Mucosa of stomach (tissue), 1 donor: ENCODE results near the gene TBX4.

Experiments used
- H3K27me3 ChIP-seq: one replicate; pipeline ENCODE4 v1.7.0; 2013; ENCODE audit warnings: mild to moderate bottlenecking, low read length; ENCODE audit not compliant: control insufficient read depth, insufficient read depth
- H3K36me3 ChIP-seq: one replicate; pipeline ENCODE4 v1.7.0; 2013; ENCODE audit warnings: low read length; ENCODE audit not compliant: control insufficient read depth, insufficient read depth
- H3K4me1 ChIP-seq: one replicate; pipeline ENCODE4 v1.7.0; 2013; ENCODE audit warnings: mild to moderate bottlenecking, low read length; ENCODE audit not compliant: control insufficient read depth, insufficient read depth
- H3K4me3 ChIP-seq: one replicate; pipeline ENCODE4 v1.7.0; 2013; ENCODE audit warnings: low read length
- H3K9ac ChIP-seq: one replicate; pipeline ENCODE4 v1.7.0; 2013; ENCODE audit warnings: mild to moderate bottlenecking, low read length, moderate library complexity
- H3K9me3 ChIP-seq: one replicate; pipeline ENCODE4 v1.7.0; 2013; ENCODE audit warnings: mild to moderate bottlenecking, low read length, moderate library complexity; ENCODE audit not compliant: control insufficient read depth
- donor health status: Pancreatic carcinoma.

TBX4 gene

GRCh38 chr17:61416211-61416539, 36.0 kb upstream of the TBX4 start:
- Histone ChIP-seq H3K4me3 (no peak overlapping the region), H3K9me3 (no peaks in the 10 kb centered on the region), H3K9ac (no peak overlapping the region), H3K27me3 (peaks cover 31% of the 10 kb centered on the region), H3K36me3 (no peaks in the 10 kb centered on the region), H3K4me1 (peaks cover 29% of the 10 kb centered on the region)

- Histone ChIP-seq H3K4me3 (no peak overlapping the region), H3K9me3 (no peaks in the 10 kb centered on the region), H3K9ac (peak overlapping the region; percentile 35), H3K4me1 (peaks cover 24% of the 10 kb centered on the region), H3K27me3 (peaks cover 30% of the 10 kb centered on the region), H3K36me3 (no peaks in the 10 kb centered on the region)
These were observed 35.5 kb upstream of the TBX4 start for GRCh38 chr17:61416540-61417363.

GRCh38 chr17:61418449-61418848, 33.8 kb upstream of the TBX4 start:
- H3K36me3 ChIP-seq: no peaks in the 10 kb centered on the region
- peaks cover 30% of the 10 kb centered on the region for H3K27me3 ChIP-seq
- no peak overlapping the region for H3K9ac ChIP-seq
- H3K9me3 ChIP-seq: no peaks in the 10 kb centered on the region
- H3K4me3 ChIP-seq: no peak overlapping the region
- H3K4me1 ChIP-seq: peaks cover 13% of the 10 kb centered on the region

- no peaks in the 10 kb centered on the region for H3K36me3 ChIP-seq
- H3K4me3 ChIP-seq: no peak overlapping the region
- H3K9ac ChIP-seq: no peak overlapping the region
- H3K27me3 ChIP-seq: peaks cover 36% of the 10 kb centered on the region
- no peaks in the 10 kb centered on the region for H3K9me3 ChIP-seq
- peaks cover 9% of the 10 kb centered on the region for H3K4me1 ChIP-seq
These were observed 32.7 kb upstream of the TBX4 start for GRCh38 chr17:61419496-61420046.

- Histone ChIP-seq H3K9me3 (no peaks in the 10 kb centered on the region), H3K27me3 (peaks cover 38% of the 10 kb centered on the region), H3K4me1 (peaks cover 9% of the 10 kb centered on the region), H3K36me3 (no peaks in the 10 kb centered on the region), H3K4me3 (no peak overlapping the region), H3K9ac (no peak overlapping the region)
These were observed 32.2 kb upstream of the TBX4 start for GRCh38 chr17:61420052-61420451.

- no peaks in the 10 kb centered on the region for H3K9me3 ChIP-seq
- no peaks in the 10 kb centered on the region for H3K36me3 ChIP-seq
- no peak overlapping the region for H3K4me3 ChIP-seq
- no peak overlapping the region for H3K9ac ChIP-seq
- peaks cover 9% of the 10 kb centered on the region for H3K4me1 ChIP-seq
- peaks cover 40% of the 10 kb centered on the region for H3K27me3 ChIP-seq
These were observed 31.4 kb upstream of the TBX4 start for GRCh38 chr17:61420745-61421398.

GRCh38 chr17:61421460-61421859, 30.8 kb upstream of the TBX4 start:
- Histone ChIP-seq H3K27me3 (peaks cover 43% of the 10 kb centered on the region), H3K4me3 (no peak overlapping the region), H3K9me3 (no peaks in the 10 kb centered on the region), H3K9ac (no peak overlapping the region), H3K36me3 (no peaks in the 10 kb centered on the region), H3K4me1 (peaks cover 9% of the 10 kb centered on the region)

- Histone ChIP-seq H3K36me3 (no peaks in the 10 kb centered on the region), H3K27me3 (peaks cover 43% of the 10 kb centered on the region), H3K4me3 (no peak overlapping the region), H3K9ac (no peak overlapping the region), H3K9me3 (no peaks in the 10 kb centered on the region), H3K4me1 (peaks cover under 1% of the 10 kb centered on the region)
These were observed 30.0 kb upstream of the TBX4 start for GRCh38 chr17:61422116-61422799.

- Histone ChIP-seq H3K36me3 (no peaks in the 10 kb centered on the region), H3K27me3 (peaks cover 43% of the 10 kb centered on the region)
These were observed 29.4 kb upstream of the TBX4 start for GRCh38 chr17:61422869-61423268.

GRCh38 chr17:61423967-61424649, 28.1 kb upstream of the TBX4 start:
- Histone ChIP-seq H3K4me1 (no peaks in the 10 kb centered on the region), H3K4me3 (no peak overlapping the region), H3K36me3 (no peaks in the 10 kb centered on the region), H3K9me3 (no peaks in the 10 kb centered on the region), H3K9ac (no peak overlapping the region), H3K27me3 (peaks cover 40% of the 10 kb centered on the region)

More at GRCh38 chr17:61422869-61423268, 29.4 kb upstream of the TBX4 start:
- Histone ChIP-seq H3K4me3 (no peak overlapping the region), H3K4me1 (no peaks in the 10 kb centered on the region), H3K9ac (no peak overlapping the region), H3K9me3 (no peaks in the 10 kb centered on the region)

- H3K27me3 ChIP-seq: peaks cover 25% of the 10 kb centered on the region
These were observed 26.3 kb upstream of the TBX4 start for GRCh38 chr17:61425682-61426481.

More at GRCh38 chr17:61425682-61426481, 26.3 kb upstream of the TBX4 start:
- Histone ChIP-seq H3K4me1 (no peaks in the 10 kb centered on the region), H3K4me3 (no peak overlapping the region), H3K36me3 (no peaks in the 10 kb centered on the region), H3K9ac (no peak overlapping the region), H3K9me3 (no peaks in the 10 kb centered on the region)
